ENCODE results near the gene EVC2. TPM values are rescaled to one million over a fixed set of nuclear protein-coding genes. Genes with fewer than 3 reads are reported as not detected.

Gene EVC2
- total RNA-seq, 1 donor from 2014 or later, result 5.5 TPM

DNA sequence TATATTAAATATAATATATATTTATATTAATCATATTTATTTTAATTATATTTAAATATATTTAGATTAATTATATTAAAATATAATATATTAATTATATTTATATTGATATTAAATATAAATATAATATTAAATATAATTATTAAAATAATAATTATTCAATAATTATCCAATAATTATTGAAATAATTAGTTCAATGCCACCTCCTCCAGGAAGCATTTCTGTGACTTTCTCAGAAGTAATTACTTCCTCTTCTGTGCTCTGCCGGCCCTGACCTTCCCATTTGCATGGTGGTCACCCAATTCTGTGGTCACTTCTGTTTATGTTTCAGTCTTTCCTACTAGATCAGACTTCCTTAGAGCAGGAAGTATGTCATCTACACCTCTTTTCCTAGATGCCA, 45.8 kb downstream of the EVC2 start:
- Mint-ChIP-seq H3K4me1 (ENCODE audit: low read depth) (no peaks in the 10 kb centered on the region), H3K4me3 (ENCODE audit: unreplicated experiment) (no peak overlapping the region), H3K36me3 (ENCODE audit: low read depth) (peaks cover 34% of the 10 kb centered on the region), H3K27ac (ENCODE audit: unreplicated experiment) (no peak overlapping the region), H3K9me3 (ENCODE audit: low read depth) (peaks cover 22% of the 10 kb centered on the region), H3K27me3 (ENCODE audit: low read depth) (no peaks in the 10 kb centered on the region)
- TF ChIP-seq, protein P1, sequence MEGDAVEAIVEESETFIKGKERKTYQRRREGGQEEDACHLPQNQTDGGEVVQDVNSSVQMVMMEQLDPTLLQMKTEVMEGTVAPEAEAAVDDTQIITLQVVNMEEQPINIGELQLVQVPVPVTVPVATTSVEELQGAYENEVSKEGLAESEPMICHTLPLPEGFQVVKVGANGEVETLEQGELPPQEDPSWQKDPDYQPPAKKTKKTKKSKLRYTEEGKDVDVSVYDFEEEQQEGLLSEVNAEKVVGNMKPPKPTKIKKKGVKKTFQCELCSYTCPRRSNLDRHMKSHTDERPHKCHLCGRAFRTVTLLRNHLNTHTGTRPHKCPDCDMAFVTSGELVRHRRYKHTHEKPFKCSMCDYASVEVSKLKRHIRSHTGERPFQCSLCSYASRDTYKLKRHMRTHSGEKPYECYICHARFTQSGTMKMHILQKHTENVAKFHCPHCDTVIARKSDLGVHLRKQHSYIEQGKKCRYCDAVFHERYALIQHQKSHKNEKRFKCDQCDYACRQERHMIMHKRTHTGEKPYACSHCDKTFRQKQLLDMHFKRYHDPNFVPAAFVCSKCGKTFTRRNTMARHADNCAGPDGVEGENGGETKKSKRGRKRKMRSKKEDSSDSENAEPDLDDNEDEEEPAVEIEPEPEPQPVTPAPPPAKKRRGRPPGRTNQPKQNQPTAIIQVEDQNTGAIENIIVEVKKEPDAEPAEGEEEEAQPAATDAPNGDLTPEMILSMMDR (IDR thresholded peaks at IDR 0.05), result no peak
- no peak for DNase-seq (ENCODE audit: low spot score)

DNA sequence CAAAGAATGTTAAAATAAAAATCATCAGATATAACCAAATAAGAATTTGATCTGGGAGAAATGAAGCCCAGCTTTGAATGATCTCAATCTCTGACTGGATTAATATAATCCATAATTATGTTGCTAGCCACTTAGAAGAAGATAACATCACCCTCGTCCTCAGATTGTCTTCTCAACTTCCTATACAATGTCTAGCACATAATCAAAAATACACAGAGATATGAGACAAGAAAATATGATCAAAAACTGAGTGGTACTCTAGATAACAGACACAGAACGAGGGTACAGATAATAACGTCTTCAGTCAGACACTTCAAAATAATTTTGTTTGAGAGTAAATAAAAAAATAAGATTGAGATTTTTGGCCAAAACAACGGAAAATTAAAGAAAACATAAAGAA, 47.1 kb downstream of the EVC2 start:
- no peak overlapping the region for H3K4me3 Mint-ChIP-seq (ENCODE audit: unreplicated experiment)
- H3K27ac Mint-ChIP-seq (ENCODE audit: unreplicated experiment), result no peak overlapping the region
- H3K4me1 Mint-ChIP-seq (ENCODE audit: low read depth), result no peaks in the 10 kb centered on the region
- TF ChIP-seq, protein P1 (IDR thresholded peaks at IDR 0.05), result no peak
- H3K27me3 Mint-ChIP-seq (ENCODE audit: low read depth), result no peaks in the 10 kb centered on the region
- peaks cover 36% of the 10 kb centered on the region for H3K36me3 Mint-ChIP-seq (ENCODE audit: low read depth)
- DNase-seq (ENCODE audit: low spot score), result no peak
- H3K9me3 Mint-ChIP-seq (ENCODE audit: low read depth), result peaks cover 17% of the 10 kb centered on the region

DNA sequence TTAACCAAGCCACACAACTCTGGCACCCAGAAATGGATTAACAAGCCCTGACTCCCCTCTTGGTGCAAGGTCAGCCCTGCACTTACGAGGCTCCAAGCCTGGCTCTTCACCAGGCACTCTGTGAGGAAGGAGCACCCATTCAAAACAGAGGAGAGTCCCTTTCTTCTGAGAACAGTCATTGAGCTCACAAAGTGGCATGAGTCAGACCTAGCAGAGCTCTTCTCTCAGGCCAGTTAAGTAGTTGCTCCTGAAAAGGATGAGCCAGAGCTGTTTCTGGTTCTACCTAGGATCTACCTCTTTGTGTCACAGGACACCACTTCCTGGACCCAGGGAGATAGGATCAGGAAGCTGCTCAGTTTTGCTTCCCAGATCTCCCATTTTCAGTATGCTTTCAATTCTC, 48.2 kb downstream of the EVC2 start:
- DNase-seq (ENCODE audit: low spot score), result no peak
- peaks cover 35% of the 10 kb centered on the region for H3K36me3 Mint-ChIP-seq (ENCODE audit: low read depth)
- H3K27ac Mint-ChIP-seq (ENCODE audit: unreplicated experiment), result no peak overlapping the region
- H3K9me3 Mint-ChIP-seq (ENCODE audit: low read depth), result peaks cover 16% of the 10 kb centered on the region
- TF ChIP-seq, protein P1 (IDR thresholded peaks at IDR 0.05), result no peak
- no peaks in the 10 kb centered on the region for H3K27me3 Mint-ChIP-seq (ENCODE audit: low read depth)
- no peak overlapping the region for H3K4me3 Mint-ChIP-seq (ENCODE audit: unreplicated experiment)
- H3K4me1 Mint-ChIP-seq (ENCODE audit: low read depth), result no peaks in the 10 kb centered on the region

DNA sequence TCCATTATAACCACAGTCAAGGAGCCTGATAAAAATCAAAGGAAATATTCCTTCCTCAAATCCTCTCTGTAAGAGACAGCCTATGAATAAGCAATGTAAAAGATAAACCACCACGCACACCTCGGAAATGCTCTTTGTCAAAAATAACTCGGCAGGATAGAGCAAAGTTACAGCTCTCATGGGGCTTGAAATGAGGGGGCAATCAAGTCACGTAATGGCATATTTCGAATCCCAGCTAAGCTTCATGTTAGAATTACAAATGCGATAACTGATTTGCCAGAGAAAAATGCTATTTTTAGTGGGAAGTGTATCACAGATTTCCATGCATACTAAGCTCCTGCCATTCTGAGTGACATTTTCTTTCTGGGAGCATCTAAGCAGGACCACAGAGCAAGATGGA, 49.4 kb downstream of the EVC2 start:
- no peak for DNase-seq (ENCODE audit: low spot score)
- Mint-ChIP-seq H3K27me3 (ENCODE audit: low read depth) (no peaks in the 10 kb centered on the region), H3K27ac (ENCODE audit: unreplicated experiment) (no peak overlapping the region), H3K4me1 (ENCODE audit: low read depth) (no peaks in the 10 kb centered on the region), H3K36me3 (ENCODE audit: low read depth) (peaks cover 41% of the 10 kb centered on the region), H3K9me3 (ENCODE audit: low read depth) (peaks cover 16% of the 10 kb centered on the region), H3K4me3 (ENCODE audit: unreplicated experiment) (no peak overlapping the region)
- TF ChIP-seq, protein P1 (IDR thresholded peaks at IDR 0.05), result no peak

DNA sequence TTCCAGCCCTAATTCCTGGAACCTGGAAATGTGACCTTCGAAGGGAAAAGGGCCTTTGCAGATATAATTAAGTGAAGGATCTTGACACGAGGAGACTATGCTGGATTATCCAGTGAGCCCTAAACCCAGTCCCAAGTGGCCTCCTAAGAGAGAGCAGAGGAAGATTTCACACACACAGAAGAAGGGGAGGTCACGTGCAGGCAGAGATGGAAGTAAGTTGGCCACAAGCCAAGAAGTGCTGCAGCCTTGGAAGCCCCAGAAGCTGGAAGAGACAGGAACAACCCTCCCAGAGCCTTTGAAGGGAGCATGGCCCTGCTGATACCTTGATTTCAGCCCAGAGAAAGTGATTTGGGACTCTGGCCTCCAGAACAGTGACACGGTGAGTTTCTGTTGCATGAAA, 51.9 kb downstream of the EVC2 start:
- H3K4me3 Mint-ChIP-seq (ENCODE audit: unreplicated experiment), result no peak overlapping the region
- TF ChIP-seq, protein P1 (IDR thresholded peaks at IDR 0.05), result no peak
- no peak for DNase-seq (ENCODE audit: low spot score)
- H3K27ac Mint-ChIP-seq (ENCODE audit: unreplicated experiment), result no peak overlapping the region
- H3K36me3 Mint-ChIP-seq (ENCODE audit: low read depth), result peaks cover 37% of the 10 kb centered on the region
- H3K4me1 Mint-ChIP-seq (ENCODE audit: low read depth), result no peaks in the 10 kb centered on the region
- H3K27me3 Mint-ChIP-seq (ENCODE audit: low read depth), result no peaks in the 10 kb centered on the region
- H3K9me3 Mint-ChIP-seq (ENCODE audit: low read depth), result peaks cover 11% of the 10 kb centered on the region

Measured in chondrocyte (in vitro differentiated cells).